ENCODE measurements around the gene KIAA1671.

- no peak for TF ChIP-seq SIN3A (IDR thresholded peaks at IDR 0.05; ENCODE audit: borderline replicate concordance, insufficient read depth, low read length)
- TF ChIP-seq POLR2AphosphoS5 (IDR thresholded peaks at IDR 0.05; ENCODE audit: low read depth, low read length), result no peak
- TF ChIP-seq TAF1 (IDR thresholded peaks at IDR 0.05; ENCODE audit: borderline replicate concordance, insufficient read depth, low read length), result no peak
- TF ChIP-seq REST (IDR thresholded peaks at IDR 0.05; ENCODE audit: insufficient read depth in 1 of 2, low read depth in 2 of 2, low read length in 2 of 2), result no peak
Observed at GRCh38 chr22:25187469-25187868, 235.0 kb downstream of the KIAA1671 start.

All from PFSK-1 (cell line).